Measurements from ENCODE around the gene TTC33.
A peak's percentile ranks its signal among the peaks of the same experiment; 100 is the strongest.
"Not testable (repeated sequence)": the region's sequence is repeated elsewhere in the genome, so short reads cannot be mapped to it uniquely, and the experiment has no call there.

TTC33 gene

DNA sequence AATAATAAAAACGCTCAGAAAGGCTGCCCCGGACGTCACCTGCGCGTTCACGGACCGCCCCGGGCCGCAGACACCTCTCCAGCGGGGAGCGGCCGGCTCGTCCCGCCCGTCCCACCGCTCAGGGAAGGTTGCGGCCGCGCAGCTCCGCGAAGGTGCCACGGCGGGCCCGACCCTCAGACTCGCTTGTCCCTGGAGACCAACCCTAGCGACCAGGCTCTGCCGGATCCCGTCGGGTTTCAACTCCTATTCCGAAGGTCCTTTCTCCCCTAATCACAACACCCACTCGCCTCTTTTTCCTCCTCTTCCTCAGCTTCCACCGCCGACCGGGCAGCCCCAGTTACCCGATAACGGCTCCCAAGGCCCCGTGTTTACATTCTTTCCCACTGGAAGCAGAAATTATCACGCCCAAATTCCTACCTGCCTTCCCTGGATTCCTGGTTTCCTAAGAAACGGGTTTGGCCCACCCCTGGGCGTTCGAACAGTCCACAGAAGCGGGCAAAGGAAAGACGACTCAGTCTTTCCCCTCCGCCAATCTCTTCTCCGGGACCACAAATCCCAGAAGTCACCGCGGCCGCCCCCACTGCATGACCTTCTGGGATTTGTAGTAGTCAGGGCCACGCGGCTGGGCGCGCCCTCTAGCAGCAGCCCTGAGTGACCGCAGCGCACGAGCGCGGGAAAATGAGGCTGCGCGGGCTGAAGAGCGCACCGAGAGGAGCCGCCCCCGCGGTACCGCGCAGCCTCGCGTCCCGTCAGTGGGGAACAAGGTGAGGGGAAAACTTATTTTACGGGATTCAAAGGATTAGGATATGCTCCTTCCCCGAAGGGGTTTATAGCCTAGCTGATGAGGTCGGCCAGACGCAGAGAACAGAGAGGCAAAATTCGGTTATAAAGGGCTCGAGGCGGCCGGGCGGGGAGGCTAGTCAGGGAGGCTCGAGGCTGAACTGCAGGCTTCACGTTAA lies at the start of gene TTC33:
TSS of gene TTC33 (minus strand) at position 555 of the 959 bp plus-strand sequence. CDS start 8,943 bp downstream, outside the sequence.
- DNase-seq: peak; percentile 91 to 94

- DNase-seq: no peak
Observed at GRCh38 chr5:40801771-40802562, 46.2 kb upstream of the TTC33 start.

DNA sequence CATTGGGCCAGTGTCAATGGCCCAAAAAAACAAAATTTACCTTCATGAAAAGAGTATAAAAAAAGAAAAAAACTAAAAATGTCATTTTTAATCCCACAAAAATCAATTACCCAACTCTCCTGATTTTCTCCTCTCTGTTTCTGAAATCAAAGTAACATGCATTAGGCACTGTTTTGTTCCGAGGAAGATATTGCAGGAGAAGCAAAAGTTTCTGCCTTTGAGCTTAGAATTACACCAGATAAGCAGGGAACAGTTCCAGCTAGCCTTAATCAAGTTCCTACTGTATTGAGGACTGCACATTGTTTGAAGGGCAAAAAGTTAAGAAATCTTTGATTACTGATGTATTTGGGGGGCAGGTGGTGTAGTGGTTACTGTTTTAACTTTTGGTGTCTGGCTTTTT lies 43.5 kb upstream of the TTC33 start:
- no peak for DNase-seq

DNA sequence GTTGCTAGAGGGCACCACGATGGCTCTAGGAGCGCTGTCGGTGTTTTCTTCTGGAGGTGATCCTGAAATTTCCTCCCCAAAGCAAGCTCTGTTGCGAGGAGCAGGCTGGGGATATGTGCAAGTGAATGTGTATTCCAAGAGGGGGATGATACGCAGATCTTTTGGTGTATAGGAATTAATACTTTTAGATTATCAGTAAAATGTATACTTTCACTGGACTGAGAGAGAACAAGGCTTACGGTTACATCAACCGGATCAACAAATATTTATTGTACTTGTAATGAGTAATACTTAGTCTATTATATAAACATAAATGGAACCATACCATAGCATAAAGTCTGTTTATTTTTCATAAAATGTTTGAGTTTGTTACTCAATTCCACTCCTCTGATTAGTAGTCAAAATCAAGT lies 43.0 kb upstream of the TTC33 start:
- DNase-seq: no peak

GRCh38 chr5:40798012-40798800 lies 42.4 kb upstream of the TTC33 start, which contains the start of gene PRKAA1:
PRKAA1 (minus strand) TSS chr5:40798374; CDS start chr5:40798189, 185 bp downstream.
- DNase-seq: peak; percentile 91 to 92

DNA sequence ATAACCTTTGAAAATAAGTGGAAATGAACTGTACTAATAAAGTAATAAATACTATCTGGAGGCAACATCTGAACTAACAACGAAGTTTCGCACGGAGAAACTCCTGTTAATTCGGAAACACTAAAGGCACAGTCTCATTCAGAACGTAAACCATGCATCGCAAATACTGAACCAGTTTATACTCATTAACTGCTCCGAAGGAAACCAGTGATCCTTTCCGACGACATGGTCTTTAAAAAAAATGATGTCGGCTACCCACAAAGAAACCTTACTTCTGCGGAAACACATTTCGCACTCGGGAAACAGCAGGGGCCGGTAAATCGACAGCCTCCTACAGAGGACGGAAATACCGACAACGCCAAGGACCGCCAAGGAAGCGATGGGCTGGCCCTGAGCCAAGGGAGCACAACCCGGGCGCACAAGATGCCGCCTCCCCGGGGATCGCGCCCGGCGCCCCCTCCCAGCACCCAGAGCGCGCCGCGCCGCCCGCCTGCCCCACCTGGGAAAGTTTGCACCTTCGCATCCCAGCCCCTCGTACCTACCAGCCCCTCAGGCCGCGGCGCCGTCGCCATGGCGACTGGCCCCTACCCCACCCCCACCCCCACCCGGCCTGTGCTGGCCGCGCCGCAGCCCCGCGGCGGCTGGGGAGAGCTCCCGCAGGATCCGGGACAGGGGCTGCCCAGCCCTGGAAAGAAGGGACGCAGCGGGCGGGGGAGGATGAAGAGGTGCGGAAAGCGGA lies 41.7 kb upstream of the TTC33 start:
- DNase-seq: peak; percentile 66 to 84

GRCh38 chr5:40796487-40796889 lies 40.7 kb upstream of the TTC33 start:
- DNase-seq: no peak

DNA sequence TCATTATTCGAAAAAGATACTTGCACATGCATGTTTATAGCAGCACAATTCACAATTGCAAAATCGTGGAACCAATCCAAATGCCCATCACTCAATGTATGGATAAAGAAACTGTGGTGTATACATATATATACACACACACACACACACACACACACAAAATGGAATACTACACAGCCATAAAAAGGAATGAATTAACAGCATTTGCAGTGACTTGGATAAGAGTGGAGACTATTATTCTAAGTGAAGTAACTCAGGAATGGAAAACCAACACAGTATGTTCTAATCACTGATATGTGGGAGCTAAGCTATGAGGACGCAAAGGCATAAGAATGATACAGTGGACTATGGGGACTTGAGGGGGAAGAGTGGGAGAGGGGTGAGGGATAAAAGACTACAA lies 39.1 kb upstream of the TTC33 start:
- not testable (repeated sequence) for DNase-seq

DNA sequence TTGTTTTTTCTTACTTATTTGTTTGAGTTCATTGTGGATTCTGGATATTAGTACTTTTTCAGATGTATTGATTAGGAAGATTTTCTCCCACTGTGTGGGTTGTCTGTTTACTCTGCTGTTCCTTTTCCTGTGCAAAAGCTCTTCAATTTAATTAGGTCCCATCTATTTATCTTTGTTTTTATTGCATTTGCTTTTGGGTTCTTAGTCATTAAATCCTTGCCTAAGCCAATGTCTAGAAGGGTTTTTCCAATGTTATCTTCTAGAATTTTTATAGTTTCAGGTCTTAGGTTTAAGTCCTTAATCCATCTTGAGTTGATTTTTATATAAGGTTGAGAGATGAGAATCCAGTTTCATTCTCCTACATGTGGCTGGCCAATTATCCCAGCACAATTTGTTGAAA lies 38.6 kb upstream of the TTC33 start:
- not testable (repeated sequence) for DNase-seq

- DNase-seq: not testable (repeated sequence)
Observed at GRCh38 chr5:40792691-40793090, 36.9 kb upstream of the TTC33 start.

GRCh38 chr5:40791715-40792139 lies 36.0 kb upstream of the TTC33 start:
- no peak for DNase-seq

- DNase-seq: no peak
Observed at GRCh38 chr5:40790947-40791593, 35.3 kb upstream of the TTC33 start.

DNA sequence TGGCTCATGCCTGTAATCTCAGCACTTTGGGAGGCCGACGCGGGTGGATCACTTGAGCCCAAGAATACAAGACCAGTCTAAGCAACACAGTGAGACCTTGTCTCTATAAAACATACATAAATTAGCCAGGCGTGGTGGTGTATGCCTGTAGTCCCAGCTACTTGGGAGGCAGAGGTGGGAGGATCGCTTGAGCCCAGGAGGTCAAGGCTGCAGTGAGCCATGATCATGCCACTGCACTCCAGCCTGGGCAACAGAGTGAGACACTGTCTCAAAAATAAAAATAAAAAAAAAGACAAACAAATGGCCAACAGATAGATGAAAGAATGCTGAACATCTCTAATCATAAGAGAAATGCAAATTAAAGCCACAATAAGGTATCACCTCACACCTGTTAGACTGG lies 33.2 kb upstream of the TTC33 start:
- not testable (repeated sequence) for DNase-seq

DNA sequence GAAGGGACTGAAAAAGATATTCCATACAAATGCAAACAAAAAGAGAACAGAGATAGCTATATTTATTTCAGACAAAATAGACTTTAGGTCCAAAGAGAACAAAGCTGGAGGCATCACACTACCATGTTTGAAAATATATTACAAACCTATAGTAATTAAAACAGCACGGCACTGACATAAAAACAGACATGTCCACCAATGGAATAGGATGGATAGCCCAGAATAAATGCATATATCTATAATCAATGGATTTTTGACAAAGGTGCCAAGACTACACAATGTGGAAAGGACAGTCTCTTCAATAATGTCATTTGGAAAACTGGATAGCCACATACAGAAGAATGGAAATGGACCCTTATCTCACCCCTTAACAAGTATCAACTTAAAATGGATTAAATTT lies 32.2 kb upstream of the TTC33 start:
- no peak for DNase-seq

- not testable (repeated sequence) for DNase-seq
Observed at GRCh38 chr5:40786664-40787063, 30.9 kb upstream of the TTC33 start.

GRCh38 chr5:40784916-40785315 lies 29.2 kb upstream of the TTC33 start:
- no peak for DNase-seq

- no peak for DNase-seq
Observed at GRCh38 chr5:40784027-40784653, 28.4 kb upstream of the TTC33 start.

GRCh38 chr5:40781843-40782409 lies 26.2 kb upstream of the TTC33 start:
- no peak for DNase-seq

GRCh38 chr5:40780858-40781257 lies 25.1 kb upstream of the TTC33 start:
- DNase-seq: no peak

DNA sequence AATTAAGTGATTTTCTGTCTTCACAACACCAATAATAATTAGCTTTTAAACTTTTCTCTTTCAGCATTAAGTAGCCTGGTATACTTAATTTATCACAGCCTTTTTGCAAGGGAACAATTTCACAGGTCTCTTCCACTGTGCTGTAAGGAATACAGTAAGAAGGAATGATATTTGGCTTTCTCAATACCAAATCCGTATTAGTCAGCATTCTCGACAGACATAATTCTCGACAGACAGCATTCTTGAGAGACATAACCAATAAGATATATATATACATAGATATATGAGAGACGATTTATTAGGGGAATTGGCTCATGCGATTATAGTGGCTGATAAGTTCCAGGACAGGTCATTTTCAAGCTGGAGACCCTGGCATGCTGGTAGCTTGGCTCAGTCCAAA lies 24.4 kb upstream of the TTC33 start:
- DNase-seq: no peak

DNA sequence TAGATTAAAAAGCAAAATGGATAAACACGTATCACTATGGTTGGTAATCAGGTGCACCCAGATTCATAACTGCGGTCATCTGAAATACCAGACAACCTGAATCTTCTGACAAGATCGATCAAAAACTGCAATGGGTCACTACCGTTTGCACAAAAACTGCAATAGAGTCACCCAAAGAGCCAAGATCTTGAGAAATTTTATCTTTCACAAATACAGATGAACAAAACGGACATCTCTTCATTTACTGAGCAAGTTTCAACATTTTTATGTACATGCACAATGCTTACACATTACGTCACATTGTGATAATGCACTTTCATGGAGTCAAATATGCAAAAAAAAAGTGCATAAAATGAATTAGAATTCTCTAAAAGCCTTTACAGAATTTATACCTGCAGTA lies 23.8 kb upstream of the TTC33 start:
- no peak for DNase-seq
